Astrocyte (in vitro differentiated cells and primary cell): ENCODE measurements around the gene CHURC1. TPM values are rescaled to one million over a fixed set of nuclear protein-coding genes. Genes with fewer than 3 reads are reported as not detected.

Experiments used
- DNase-seq: peaks from one replicate; pipeline ENCODE4 v3.0.0-alpha.2; 2010; ENCODE audit warnings: low read depth
- FAIRE-seq: peaks from 2 replicates; lab custom pipeline; 2011; peaks lifted over from hg19 to GRCh38; lab: Jason Lieb, UNC
- H2AFZ ChIP-seq: 2 replicates; pipeline ENCODE4 v1.6.0; 2012; ENCODE audit warnings: low read depth, low read length, inconsistent platforms
- H3K27ac ChIP-seq: 2 replicates; pipeline ENCODE4 v1.5.1; 2011; ENCODE audit warnings: low read depth, low read length, inconsistent platforms
- H3K27me3 ChIP-seq: 2 replicates; pipeline ENCODE4 v1.6.0; 2011; ENCODE audit warnings: low read length, inconsistent platforms; ENCODE audit not compliant: insufficient read depth
- H3K36me3 ChIP-seq: 2 replicates; pipeline ENCODE4 v1.5.1; 2011; ENCODE audit warnings: low read length, inconsistent platforms; ENCODE audit not compliant: insufficient read depth
- H3K4me1 ChIP-seq: 2 replicates; pipeline ENCODE4 v1.5.1; 2011; ENCODE audit warnings: low read length, inconsistent platforms; ENCODE audit not compliant: insufficient read depth
- H3K4me2 ChIP-seq: 2 replicates; pipeline ENCODE4 v1.6.0; 2012; ENCODE audit warnings: low read length, inconsistent platforms
- H3K4me3 ChIP-seq: 2 replicates; pipeline ENCODE4 v1.5.1; 2011; ENCODE audit warnings: low read depth, mild to moderate bottlenecking, low read length, inconsistent platforms; ENCODE audit not compliant: insufficient read depth
- H3K79me2 ChIP-seq: 2 replicates; pipeline ENCODE4 v1.6.0; 2012; ENCODE audit warnings: mild to moderate bottlenecking, low read length, inconsistent platforms; ENCODE audit not compliant: insufficient read depth
- H3K9ac ChIP-seq: 2 replicates; pipeline ENCODE4 v1.6.0; 2012; ENCODE audit warnings: mild to moderate bottlenecking, low read length, inconsistent platforms
- H3K9me3 ChIP-seq: 2 replicates; pipeline ENCODE4 v1.5.1; 2012; ENCODE audit warnings: low read depth, mild to moderate bottlenecking, low read length, inconsistent platforms; ENCODE audit not compliant: insufficient read depth
- H4K20me1 ChIP-seq: 2 replicates; pipeline ENCODE4 v1.6.0; 2012; ENCODE audit warnings: low read length, inconsistent platforms; ENCODE audit not compliant: insufficient read depth
- H3K27ac Mint-ChIP-seq: one replicate; pipeline ENCODE4 v1.8.0; 2021; ENCODE audit warnings: mild to moderate bottlenecking, mixed read lengths; ENCODE audit not compliant: unreplicated experiment
- H3K27me3 Mint-ChIP-seq: one replicate; pipeline ENCODE4 v1.8.0; 2021; ENCODE audit warnings: low read depth, mixed read lengths; ENCODE audit not compliant: unreplicated experiment
- H3K36me3 Mint-ChIP-seq: one replicate; pipeline ENCODE4 v1.8.0; 2021; ENCODE audit warnings: low read depth, mixed read lengths; ENCODE audit not compliant: unreplicated experiment
- H3K4me1 Mint-ChIP-seq: one replicate; pipeline ENCODE4 v1.8.0; 2021; ENCODE audit warnings: low read depth, mixed read lengths; ENCODE audit not compliant: unreplicated experiment
- H3K4me3 Mint-ChIP-seq: one replicate; pipeline ENCODE4 v1.8.0; 2021; ENCODE audit warnings: mild to moderate bottlenecking, moderate library complexity, mixed read lengths; ENCODE audit not compliant: unreplicated experiment
- H3K9me3 Mint-ChIP-seq: one replicate; pipeline ENCODE4 v1.8.0; 2021; ENCODE audit warnings: mild to moderate bottlenecking, mixed read lengths; ENCODE audit not compliant: unreplicated experiment
- EZH2 ChIP-seq: IDR thresholded peaks from 2 replicates; pipeline ENCODE4 v1.6.1; 2012; ENCODE audit warnings: mild to moderate bottlenecking, low read length, inconsistent platforms; ENCODE audit not compliant: insufficient read depth
- total RNA-seq: library from RNA; stranded (reverse); gene quantifications from 2 replicates; pipeline ENCODE4 v1.2.1, GENCODE V29; 2021
- TF ChIP-seq, protein P1 (sequence below): IDR thresholded peaks from 2 replicates; pipeline ENCODE4 v1.5.1; 2011; ENCODE audit warnings: low read depth, mild to moderate bottlenecking, inconsistent platforms, low read length, moderate library complexity; ENCODE audit not compliant: insufficient read depth

The CHURC1 gene
- total RNA-seq, 1 donor from 2014 or later, result 48.1 TPM

DNA sequence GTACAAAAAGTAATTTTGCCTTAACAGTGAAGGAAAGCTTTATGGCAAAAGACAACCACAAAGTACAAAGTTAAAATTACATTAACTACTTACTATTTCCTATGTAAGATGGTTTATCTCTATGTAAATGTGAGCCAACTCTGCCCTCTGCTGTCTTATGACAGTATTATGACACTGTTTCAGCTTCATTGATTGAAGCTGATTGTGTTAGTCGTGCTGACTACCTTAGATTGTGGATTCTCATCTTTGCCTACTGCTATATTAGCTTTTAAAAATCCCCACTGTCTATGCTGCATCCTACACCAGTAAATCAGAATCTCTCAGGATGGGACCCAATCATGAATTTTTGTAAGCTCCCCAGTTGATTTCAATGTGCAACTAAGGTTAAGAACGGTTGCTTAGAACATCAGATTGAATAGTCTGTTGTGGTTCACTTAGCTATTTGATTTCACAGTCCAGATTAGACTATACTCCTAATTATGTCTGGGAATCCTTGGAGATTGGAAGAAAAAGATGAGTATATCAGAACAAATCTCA lies 22.3 kb upstream of the CHURC1 start:
- Mint-ChIP-seq H3K27ac (no peak overlapping the region), H3K9me3 (peaks cover 4% of the 10 kb centered on the region), H3K27me3 (no peaks in the 10 kb centered on the region), H3K36me3 (no peaks in the 10 kb centered on the region), H3K4me3 (no peak overlapping the region), H3K4me1 (no peaks in the 10 kb centered on the region)
- Histone ChIP-seq H3K9me3 (no peaks in the 10 kb centered on the region), H4K20me1 (no peaks in the 10 kb centered on the region), H3K27ac (no peak overlapping the region), H3K9ac (no peak overlapping the region), H3K79me2 (no peaks in the 10 kb centered on the region), H3K4me1 (no peaks in the 10 kb centered on the region), H3K4me3 (no peak overlapping the region), H3K27me3 (peaks cover 5% of the 10 kb centered on the region), H2AFZ (no peak overlapping the region), H3K36me3 (no peaks in the 10 kb centered on the region), H3K4me2 (no peak overlapping the region)
- FAIRE-seq, result peak; percentile 94
- DNase-seq, result peak; percentile 44
- no peak for TF ChIP-seq EZH2
- TF ChIP-seq, protein P1, sequence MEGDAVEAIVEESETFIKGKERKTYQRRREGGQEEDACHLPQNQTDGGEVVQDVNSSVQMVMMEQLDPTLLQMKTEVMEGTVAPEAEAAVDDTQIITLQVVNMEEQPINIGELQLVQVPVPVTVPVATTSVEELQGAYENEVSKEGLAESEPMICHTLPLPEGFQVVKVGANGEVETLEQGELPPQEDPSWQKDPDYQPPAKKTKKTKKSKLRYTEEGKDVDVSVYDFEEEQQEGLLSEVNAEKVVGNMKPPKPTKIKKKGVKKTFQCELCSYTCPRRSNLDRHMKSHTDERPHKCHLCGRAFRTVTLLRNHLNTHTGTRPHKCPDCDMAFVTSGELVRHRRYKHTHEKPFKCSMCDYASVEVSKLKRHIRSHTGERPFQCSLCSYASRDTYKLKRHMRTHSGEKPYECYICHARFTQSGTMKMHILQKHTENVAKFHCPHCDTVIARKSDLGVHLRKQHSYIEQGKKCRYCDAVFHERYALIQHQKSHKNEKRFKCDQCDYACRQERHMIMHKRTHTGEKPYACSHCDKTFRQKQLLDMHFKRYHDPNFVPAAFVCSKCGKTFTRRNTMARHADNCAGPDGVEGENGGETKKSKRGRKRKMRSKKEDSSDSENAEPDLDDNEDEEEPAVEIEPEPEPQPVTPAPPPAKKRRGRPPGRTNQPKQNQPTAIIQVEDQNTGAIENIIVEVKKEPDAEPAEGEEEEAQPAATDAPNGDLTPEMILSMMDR, result peak; percentile 66

DNA sequence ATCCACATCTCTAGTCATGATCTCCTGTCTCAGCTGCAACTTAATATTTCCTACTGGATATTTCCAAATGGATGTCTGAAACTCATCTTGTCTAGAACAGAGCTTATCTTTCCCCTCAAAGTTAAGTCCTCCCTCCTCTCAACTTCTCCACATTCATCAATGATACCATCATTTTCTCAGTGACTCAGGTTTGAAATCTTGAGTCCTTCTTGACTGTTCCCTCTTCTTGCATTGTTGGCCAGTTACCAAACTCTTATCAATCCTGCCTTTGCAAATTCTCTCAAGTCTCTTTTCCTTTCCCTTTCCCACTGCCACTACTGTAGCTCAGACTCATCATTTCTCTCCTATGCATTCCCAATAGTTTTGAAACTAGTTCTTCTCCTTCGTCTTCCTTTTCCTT lies 14.3 kb upstream of the CHURC1 start:
- Histone ChIP-seq H3K27ac (no peak overlapping the region), H3K4me2 (no peak overlapping the region), H3K4me3 (no peak overlapping the region), H3K27me3 (peaks cover 26% of the 10 kb centered on the region), H3K4me1 (no peaks in the 10 kb centered on the region), H3K79me2 (no peaks in the 10 kb centered on the region), H3K9ac (no peak overlapping the region), H4K20me1 (no peaks in the 10 kb centered on the region), H3K9me3 (no peaks in the 10 kb centered on the region), H3K36me3 (no peaks in the 10 kb centered on the region), H2AFZ (no peak overlapping the region)
- Mint-ChIP-seq H3K27me3 (peaks cover 14% of the 10 kb centered on the region), H3K4me3 (no peak overlapping the region), H3K9me3 (peaks cover 3% of the 10 kb centered on the region), H3K4me1 (peaks cover 6% of the 10 kb centered on the region), H3K36me3 (no peaks in the 10 kb centered on the region), H3K27ac (no peak overlapping the region)
- DNase-seq (peak; percentile 29), FAIRE-seq (no peak)
- no peak for TF ChIP-seq EZH2
- TF ChIP-seq, protein P1, result no peak

DNA sequence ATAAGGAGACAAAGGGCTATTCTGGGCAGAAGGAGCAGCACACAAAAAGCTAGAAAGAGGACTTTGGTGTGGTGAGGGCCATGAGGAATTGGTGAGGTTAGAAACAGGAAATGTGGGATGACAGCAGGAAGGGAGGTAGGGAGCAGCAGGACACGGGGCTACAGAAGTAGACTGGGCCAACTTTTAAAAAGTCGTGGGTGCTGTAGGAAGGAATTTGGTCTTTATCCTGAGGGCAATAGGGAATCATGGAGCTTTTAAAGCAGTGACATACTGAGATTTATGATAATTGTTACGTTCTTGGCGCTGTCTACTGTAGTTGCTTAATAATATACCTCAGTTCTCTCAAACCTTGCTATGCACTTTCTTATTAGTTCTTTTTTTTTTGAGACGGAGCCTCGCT lies 8.2 kb upstream of the CHURC1 start:
- H3K36me3 Mint-ChIP-seq, result no peaks in the 10 kb centered on the region

More for the DNA sequence above, 8.2 kb upstream of the CHURC1 start:
- FAIRE-seq (no peak), DNase-seq (no peak)
- Histone ChIP-seq H3K79me2 (no peaks in the 10 kb centered on the region), H3K4me1 (no peaks in the 10 kb centered on the region), H3K36me3 (no peaks in the 10 kb centered on the region), H3K9me3 (no peaks in the 10 kb centered on the region), H3K4me3 (no peak overlapping the region), H3K9ac (no peak overlapping the region), H3K4me2 (no peak overlapping the region), H4K20me1 (no peaks in the 10 kb centered on the region), H2AFZ (no peak overlapping the region), H3K27me3 (peaks cover 28% of the 10 kb centered on the region), H3K27ac (no peak overlapping the region)
- Mint-ChIP-seq H3K4me1 (peaks cover 5% of the 10 kb centered on the region), H3K9me3 (no peaks in the 10 kb centered on the region), H3K27me3 (peaks cover 2% of the 10 kb centered on the region), H3K4me3 (no peak overlapping the region), H3K27ac (no peak overlapping the region)
- TF ChIP-seq, protein P1, result no peak
- TF ChIP-seq EZH2, result no peak
